GM18873 (cell line): ENCODE measurements around the gene DPF3.

Experiments
- ATAC-seq: cut with Tn5 transposase; IDR thresholded peaks from one replicate; pipeline ENCODE4 v1.9.1; 2021; ENCODE audit warnings: mild to moderate bottlenecking, moderate library complexity, moderate number of reproducible peaks; ENCODE audit not compliant: unreplicated experiment, low FRiP score

The DPF3 gene

GRCh38 chr14:72801836-72802587 lies 91.9 kb downstream of the DPF3 start:
- no peak for ATAC-seq

GRCh38 chr14:72801381-72801812 lies 92.5 kb downstream of the DPF3 start:
- no peak for ATAC-seq

GRCh38 chr14:72800848-72801370 lies 93.0 kb downstream of the DPF3 start:
- ATAC-seq = no peak

DNA sequence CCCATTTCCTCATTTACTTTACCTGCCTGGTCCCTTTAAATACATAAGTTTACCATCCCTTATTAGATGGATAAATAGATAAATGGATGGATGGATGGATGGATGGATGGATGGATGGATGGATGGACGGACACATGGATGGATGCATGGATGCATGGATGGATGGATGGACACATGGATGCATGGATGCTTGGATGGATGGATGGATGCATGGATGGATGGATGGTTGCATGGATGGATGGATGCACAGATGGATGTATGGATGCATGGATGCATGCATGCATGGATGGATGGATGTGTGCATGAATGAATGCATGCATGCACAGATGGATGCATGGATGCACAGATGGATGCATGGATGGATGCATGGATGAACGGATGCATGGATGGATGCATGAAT lies 93.6 kb downstream of the DPF3 start:
- ATAC-seq = no peak

- no peak for ATAC-seq
Measured at GRCh38 chr14:72796935-72797334, 97.0 kb downstream of the DPF3 start.

- ATAC-seq = no peak
Measured at GRCh38 chr14:72793156-72793939, 100.6 kb downstream of the DPF3 start.

- no peak for ATAC-seq
Measured at GRCh38 chr14:72792051-72792788, 101.7 kb downstream of the DPF3 start.

- no peak for ATAC-seq
Measured at GRCh38 chr14:72790887-72791566, 102.9 kb downstream of the DPF3 start.

DNA sequence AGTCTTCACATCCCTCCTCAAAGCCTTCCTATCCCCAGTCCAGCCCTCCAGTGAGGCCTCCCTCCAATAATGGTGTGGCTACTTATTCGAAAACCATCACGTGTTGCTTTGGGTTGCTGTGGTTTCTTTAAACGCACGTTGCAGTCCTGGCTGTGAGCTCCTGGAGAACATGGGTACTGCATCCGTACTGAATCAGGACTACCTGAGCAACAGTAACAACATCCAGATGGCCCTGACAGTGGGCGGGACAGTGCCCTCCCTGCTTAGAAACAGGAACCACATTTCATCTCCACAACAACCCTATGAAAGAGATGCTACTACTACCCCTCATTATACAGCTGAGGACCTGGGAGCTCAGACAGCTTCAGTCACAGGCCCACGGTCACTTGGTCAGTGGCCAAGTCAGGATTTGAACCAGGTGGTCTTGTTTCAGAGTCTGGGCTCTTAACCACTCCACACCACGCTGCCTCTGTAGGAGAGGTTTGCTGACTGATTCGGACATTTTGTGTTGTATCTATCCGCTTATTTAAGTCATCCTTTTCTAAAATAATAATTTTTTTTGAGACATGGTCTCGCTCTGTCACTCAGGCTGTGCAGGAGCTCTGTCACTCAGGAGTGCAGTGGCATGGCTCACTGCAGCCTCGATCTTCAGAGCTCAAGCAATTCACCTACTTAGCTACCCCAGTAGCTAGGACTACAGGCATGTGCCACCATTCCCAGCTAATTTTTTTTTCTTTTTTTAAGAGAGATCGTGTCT lies 104.8 kb downstream of the DPF3 start:
- no peak for ATAC-seq

DNA sequence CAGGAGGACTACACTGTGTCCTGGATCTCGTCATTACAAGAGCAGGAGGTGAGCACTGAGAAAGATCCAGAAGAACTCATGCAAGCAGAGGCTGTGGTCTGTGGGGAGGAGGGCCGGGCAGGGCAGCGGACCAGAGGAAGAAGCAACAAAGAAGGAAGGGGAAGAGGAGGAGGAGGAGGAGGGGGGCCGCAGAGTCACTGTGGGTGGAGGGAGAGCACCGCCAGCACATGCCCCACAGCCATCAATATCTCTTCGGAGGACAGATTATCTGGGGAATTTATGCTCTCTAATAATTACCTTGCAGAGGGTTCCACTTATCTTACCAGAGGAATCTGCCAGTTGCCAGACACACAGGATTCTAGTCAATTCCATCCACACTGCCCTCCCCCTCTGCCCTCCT lies 105.6 kb downstream of the DPF3 start:
- ATAC-seq = no peak

GRCh38 chr14:72787841-72788240 lies 106.1 kb downstream of the DPF3 start:
- ATAC-seq = no peak

- ATAC-seq = no peak
Measured at GRCh38 chr14:72786378-72787350, 107.2 kb downstream of the DPF3 start.

GRCh38 chr14:72783741-72784140 lies 110.2 kb downstream of the DPF3 start:
- ATAC-seq = no peak

DNA sequence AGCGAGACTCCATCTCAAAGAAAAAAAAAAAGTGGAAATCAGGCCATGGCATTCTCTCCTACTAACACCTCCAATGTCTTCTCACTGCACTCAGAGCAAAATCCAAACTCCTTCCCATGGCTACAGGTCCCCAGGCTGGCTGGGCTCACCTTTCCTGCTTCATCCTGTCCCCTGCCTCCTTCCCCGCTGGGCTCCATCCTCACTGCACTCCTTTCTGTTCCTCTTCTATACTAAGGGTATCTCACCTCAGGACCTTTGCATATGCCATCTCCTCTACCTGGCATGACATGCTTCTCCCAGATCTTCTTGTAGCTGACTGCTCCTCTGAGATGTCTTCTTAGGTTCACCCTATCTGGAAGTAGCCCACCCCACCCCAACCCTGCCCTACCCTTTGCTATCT lies 111.1 kb downstream of the DPF3 start:
- ATAC-seq = no peak

DNA sequence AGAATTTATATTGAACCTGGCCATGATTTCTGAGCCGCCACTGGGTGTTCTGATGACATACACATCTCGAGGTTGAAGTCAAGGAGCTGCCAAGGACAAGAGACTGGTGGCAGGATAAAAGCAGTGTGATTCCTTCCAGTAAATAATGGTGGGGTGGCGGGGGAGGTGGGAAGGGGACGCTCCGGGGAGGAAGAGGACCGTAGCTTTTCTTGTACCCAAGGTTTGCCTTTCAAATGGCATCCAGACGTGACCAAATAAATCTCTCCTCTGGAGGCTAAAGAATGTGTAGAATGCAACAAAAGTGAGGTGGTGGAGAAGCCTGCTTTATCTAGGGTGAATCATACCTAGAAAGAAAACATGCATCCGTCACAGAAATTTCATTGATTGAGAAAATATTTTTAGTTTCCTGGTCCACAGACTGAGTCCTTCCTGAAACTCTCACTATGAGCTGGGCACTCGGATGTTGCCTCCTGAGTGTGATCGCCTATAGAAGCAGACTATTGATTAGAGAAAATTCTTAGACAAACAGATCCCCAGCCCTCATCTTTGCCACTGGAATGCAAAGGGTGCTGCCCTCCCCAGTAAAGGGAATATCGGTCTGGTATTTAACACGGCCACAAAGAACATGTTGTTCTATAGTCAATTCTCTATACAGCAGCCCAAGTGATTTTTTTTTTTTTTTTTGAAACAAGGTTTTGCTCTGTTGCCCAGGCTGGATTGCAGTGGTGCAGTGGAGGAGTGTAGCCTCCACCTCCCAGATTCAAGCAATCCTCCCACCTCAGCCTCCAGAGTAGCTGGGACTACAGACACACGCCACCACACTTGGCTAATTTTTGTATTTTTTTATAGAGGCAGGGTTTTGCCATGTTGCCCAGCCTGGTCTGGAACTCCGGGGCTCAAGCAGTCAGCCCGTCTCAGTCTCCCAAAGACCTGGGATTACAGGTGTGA lies 112.1 kb downstream of the DPF3 start:
- ATAC-seq = no peak

- no peak for ATAC-seq
Measured at GRCh38 chr14:72780751-72781150, 113.2 kb downstream of the DPF3 start.

DNA sequence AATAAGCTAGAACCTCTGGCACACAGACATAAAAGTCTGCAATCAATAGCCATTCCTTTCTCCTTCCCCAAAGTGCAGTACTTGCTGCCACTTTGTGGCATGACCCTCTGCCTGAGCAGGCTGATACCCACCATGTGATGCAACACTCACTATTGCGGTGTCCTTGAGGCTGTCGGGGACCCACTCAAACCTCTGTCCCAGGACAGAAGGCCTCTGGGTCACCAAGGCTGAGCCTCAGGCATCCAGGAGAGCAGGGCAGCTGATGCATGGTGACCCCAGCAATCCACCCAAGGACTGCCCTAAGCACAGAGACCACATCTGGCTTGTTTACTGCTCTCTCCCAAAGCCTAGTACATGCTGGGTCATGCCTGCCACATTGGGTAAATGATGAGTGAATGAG lies 114.2 kb downstream of the DPF3 start:
- ATAC-seq = no peak
